CD4-positive, alpha-beta T cell (primary cell): ENCODE data around the gene MAP4K3. TPM values are rescaled to one million over a fixed set of nuclear protein-coding genes. Genes with fewer than 3 reads are reported as not detected.

ENCODE experiments used
- ATAC-seq: fragments of 200-7000 bp; cut with Tn5 transposase; one replicate; pipeline ENCODE4 v1.10.0; 2022; ENCODE audit warnings: mild to moderate bottlenecking; ENCODE audit not compliant: poor library complexity
- CTCF ChIA-PET: fragments of 350-600 bp; sonication (Branson Sonifier 250); formaldehyde crosslinking; loops from one replicate; lab custom pipeline; 2021; ENCODE audit warnings: antibody characterized with exemption, inconsistent platforms; lab: Charles Lee
- POLR2A ChIA-PET: fragments of 350-600 bp; sonication (Branson Sonifier 250); formaldehyde crosslinking; loops from one replicate; lab custom pipeline; 2021; ENCODE audit warnings: antibody characterized with exemption, inconsistent platforms; lab: Charles Lee
- DNase-seq, 14 experiments: peaks; one replicate each; pipeline ENCODE4 v3.0.0-alpha.2; 2013 to 2020; ENCODE audit warnings: mixed read lengths in 2 of 14
- H3K27ac ChIP-seq, 2 donors: one replicate each; pipeline versions ENCODE4 v1.5.1 to v1.7.0; 2013; ENCODE audit warnings: low read length in 2 of 2, low read depth in 1 of 2, mild to moderate bottlenecking in 1 of 2
- H3K27me3 ChIP-seq, 2 experiments: 1 replicate in 1 of 2; 2 replicates in 1 of 2; pipeline versions ENCODE4 v1.6.1 to v1.7.0; 2013; ENCODE audit warnings: low read length in 2 of 2, control low read depth in 1 of 2, mild to moderate bottlenecking in 1 of 2, moderate library complexity in 1 of 2; ENCODE audit not compliant: insufficient read depth in 2 of 2, control insufficient read depth in 1 of 2
- H3K36me3 ChIP-seq: one replicate; pipeline ENCODE4 v1.6.1; 2013; ENCODE audit warnings: low read length, control low read depth; ENCODE audit not compliant: insufficient read depth
- H3K4me1 ChIP-seq: one replicate; pipeline ENCODE4 v1.6.1; 2013; ENCODE audit warnings: low read length, control low read depth; ENCODE audit not compliant: insufficient read depth
- H3K4me3 ChIP-seq: one replicate; pipeline ENCODE4 v1.5.1; 2013; ENCODE audit warnings: mild to moderate bottlenecking, low read length, moderate library complexity
- H3K9me3 ChIP-seq, 2 experiments: 1 replicate in 1 of 2; 2 replicates in 1 of 2; pipeline versions ENCODE4 v1.6.1 to v1.7.0; 2013; ENCODE audit warnings: low read length in 2 of 2, mild to moderate bottlenecking in 2 of 2, control low read depth in 1 of 2, moderate library complexity in 1 of 2; ENCODE audit not compliant: control insufficient read depth in 1 of 2, insufficient read depth in 1 of 2
- H3K27ac Mint-ChIP-seq: one replicate; pipeline ENCODE4 v1.8.0; 2020; ENCODE audit warnings: mixed read lengths
- H3K27me3 Mint-ChIP-seq: one replicate; pipeline ENCODE4 v1.8.0; 2021; ENCODE audit warnings: mixed read lengths
- H3K36me3 Mint-ChIP-seq: one replicate; pipeline ENCODE4 v1.8.0; 2021; ENCODE audit warnings: low read depth, mixed read lengths
- H3K4me1 Mint-ChIP-seq: one replicate; pipeline ENCODE4 v1.8.0; 2021; ENCODE audit warnings: low read depth, mixed read lengths
- H3K4me3 Mint-ChIP-seq: one replicate; pipeline ENCODE4 v1.8.0; 2020; ENCODE audit warnings: mild to moderate bottlenecking, mixed read lengths
- H3K9me3 Mint-ChIP-seq: one replicate; pipeline ENCODE4 v1.8.0; 2020; ENCODE audit warnings: mixed read lengths
- intact Hi-C, 2 experiments: fragments of 100-400 bp; cut with DNase I in 1 of 2; cut with micrococcal nuclease in 1 of 2; formaldehyde crosslinking; loops; one replicate each; pipeline versions ENCODE4 v1.15.1 to v1.9.0; 2023 to 2025; cut with DNase I, micrococcal nuclease
- total RNA-seq, 174 experiments: library from RNA in 2 of 174; stranded (reverse) in 2 of 174; gene quantifications; one replicate each; pipeline ENCODE4 v1.2.3 and lab custom pipeline; 2021 to 2026
- TF ChIP-seq, protein P1 (sequence below): fragments of 200-600 bp; IDR thresholded peaks from one replicate; pipeline ENCODE4 v1.8.0; 2022; ENCODE audit warnings: antibody characterized with exemption, mild to moderate bottlenecking

The MAP4K3 gene
- total RNA-seq, 2 experiments from 2014 or later = 18.4 to 22.5 TPM

DNA sequence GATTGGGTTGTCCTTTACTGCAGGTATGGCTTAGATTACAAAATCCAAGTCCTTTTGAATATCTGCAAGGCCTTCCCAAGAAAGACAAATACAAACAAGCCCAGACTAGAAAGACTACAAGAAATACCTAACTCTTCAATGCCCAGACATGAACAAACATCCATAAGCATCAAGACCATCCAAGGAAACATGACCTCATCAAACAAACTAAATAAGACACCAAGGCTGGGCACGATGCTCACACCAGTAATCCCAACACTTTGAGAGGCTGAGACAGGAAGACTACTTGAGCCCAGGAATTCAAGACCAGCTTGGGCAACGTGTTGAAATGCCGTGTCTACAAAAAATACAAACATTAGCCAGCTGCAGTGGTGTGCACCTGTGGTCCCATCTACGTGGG, 31.7 kb downstream of the MAP4K3 start:
- Mint-ChIP-seq H3K4me3 (no peak overlapping the region), H3K27me3 (no peaks in the 10 kb centered on the region), H3K4me1 (peaks cover 89% of the 10 kb centered on the region), H3K36me3 (no peaks in the 10 kb centered on the region), H3K27ac (no peak overlapping the region), H3K9me3 (no peaks in the 10 kb centered on the region)
- no peaks in the 10 kb centered on the region for H3K9me3 ChIP-seq
- TF ChIP-seq, protein P1, sequence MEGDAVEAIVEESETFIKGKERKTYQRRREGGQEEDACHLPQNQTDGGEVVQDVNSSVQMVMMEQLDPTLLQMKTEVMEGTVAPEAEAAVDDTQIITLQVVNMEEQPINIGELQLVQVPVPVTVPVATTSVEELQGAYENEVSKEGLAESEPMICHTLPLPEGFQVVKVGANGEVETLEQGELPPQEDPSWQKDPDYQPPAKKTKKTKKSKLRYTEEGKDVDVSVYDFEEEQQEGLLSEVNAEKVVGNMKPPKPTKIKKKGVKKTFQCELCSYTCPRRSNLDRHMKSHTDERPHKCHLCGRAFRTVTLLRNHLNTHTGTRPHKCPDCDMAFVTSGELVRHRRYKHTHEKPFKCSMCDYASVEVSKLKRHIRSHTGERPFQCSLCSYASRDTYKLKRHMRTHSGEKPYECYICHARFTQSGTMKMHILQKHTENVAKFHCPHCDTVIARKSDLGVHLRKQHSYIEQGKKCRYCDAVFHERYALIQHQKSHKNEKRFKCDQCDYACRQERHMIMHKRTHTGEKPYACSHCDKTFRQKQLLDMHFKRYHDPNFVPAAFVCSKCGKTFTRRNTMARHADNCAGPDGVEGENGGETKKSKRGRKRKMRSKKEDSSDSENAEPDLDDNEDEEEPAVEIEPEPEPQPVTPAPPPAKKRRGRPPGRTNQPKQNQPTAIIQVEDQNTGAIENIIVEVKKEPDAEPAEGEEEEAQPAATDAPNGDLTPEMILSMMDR = no peak
- peaks cover 22% of the 10 kb centered on the region for H3K4me1 ChIP-seq
- H3K27ac ChIP-seq = no peak overlapping the region
- POLR2A ChIA-PET = no interaction called here
- ATAC-seq (no peak), DNase-seq (no peak)
- CTCF ChIA-PET = no interaction called here
- no peaks in the 10 kb centered on the region for H3K36me3 ChIP-seq
- no peaks in the 10 kb centered on the region for H3K27me3 ChIP-seq
- intact Hi-C loops = no loop called here
- no peak overlapping the region for H3K4me3 ChIP-seq

DNA sequence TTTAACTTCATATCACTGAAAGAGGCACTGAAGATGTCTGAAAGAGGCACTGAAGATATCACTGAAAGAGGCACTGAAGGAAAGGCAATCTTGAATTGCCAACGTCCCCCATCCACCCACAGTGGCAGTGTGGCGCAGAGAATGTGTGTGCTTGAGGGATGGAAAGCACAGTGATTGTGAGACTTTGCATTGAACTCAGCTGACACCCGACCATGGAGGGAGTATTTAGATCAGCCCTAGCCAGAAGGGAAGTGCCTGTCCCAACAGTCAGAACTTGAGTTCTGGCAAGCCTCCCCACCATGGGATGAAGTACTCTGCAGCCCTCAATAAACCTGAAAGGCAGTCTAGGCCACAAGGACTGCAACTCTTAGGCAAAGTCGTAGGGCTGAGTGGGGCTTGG, 33.8 kb downstream of the MAP4K3 start:
- H3K4me1 ChIP-seq = peaks cover 20% of the 10 kb centered on the region
- H3K4me1 Mint-ChIP-seq = peaks cover 84% of the 10 kb centered on the region
- H3K36me3 Mint-ChIP-seq = no peaks in the 10 kb centered on the region
- no peak overlapping the region for H3K4me3 ChIP-seq
- TF ChIP-seq, protein P1 = no peak
- CTCF ChIA-PET = no interaction called here
- intact Hi-C loops = no loop called here
- no peaks in the 10 kb centered on the region for H3K36me3 ChIP-seq
- no peak overlapping the region for H3K4me3 Mint-ChIP-seq
- H3K27me3 ChIP-seq = no peaks in the 10 kb centered on the region
- no peaks in the 10 kb centered on the region for H3K9me3 ChIP-seq
- no peak overlapping the region for H3K27ac Mint-ChIP-seq
- DNase-seq (peak in 1 of 14 experiments; percentile 3), ATAC-seq (no peak)
- no peaks in the 10 kb centered on the region for H3K27me3 Mint-ChIP-seq
- POLR2A ChIA-PET = no interaction called here
- H3K27ac ChIP-seq = no peak overlapping the region
- no peaks in the 10 kb centered on the region for H3K9me3 Mint-ChIP-seq

DNA sequence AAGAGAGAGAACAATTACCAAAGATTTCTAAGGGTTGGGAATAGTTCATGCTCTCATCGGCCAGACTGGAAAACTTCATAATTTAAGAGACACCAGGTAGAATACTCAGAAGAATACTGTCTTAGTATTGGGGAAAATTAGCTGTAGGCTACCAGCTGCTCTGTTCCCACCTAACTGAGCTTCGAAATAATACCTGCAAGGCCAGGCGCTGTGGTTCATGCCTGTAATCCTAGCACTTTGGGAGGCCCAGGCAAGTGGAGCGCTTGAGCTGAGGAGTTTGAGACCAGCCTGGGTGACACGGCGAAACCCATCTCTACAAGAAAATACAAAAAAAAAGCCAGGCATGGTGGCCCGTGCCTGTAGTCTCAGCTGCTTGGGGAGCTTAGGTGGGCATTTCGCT, 35.8 kb downstream of the MAP4K3 start:
- DNase-seq = no peak
- Histone ChIP-seq H3K27ac (no peak overlapping the region), H3K36me3 (no peaks in the 10 kb centered on the region), H3K4me3 (no peak overlapping the region), H3K9me3 (no peaks in the 10 kb centered on the region), H3K4me1 (peaks cover 20% of the 10 kb centered on the region), H3K27me3 (no peaks in the 10 kb centered on the region)
- CTCF ChIA-PET = no interaction called here
- H3K27me3 Mint-ChIP-seq = no peaks in the 10 kb centered on the region
- no peak for ATAC-seq
- TF ChIP-seq, protein P1 = no peak
- no peak overlapping the region for H3K27ac Mint-ChIP-seq
- POLR2A ChIA-PET = interaction anchor here (1.1 to 1.7 kb wide), 2 partner anchors 9 to 10 kb away, joined by 4 read pairs; no protein-coding TSS in a partner anchor
- H3K36me3 Mint-ChIP-seq = no peaks in the 10 kb centered on the region
- intact Hi-C loops = no loop called here
- H3K9me3 Mint-ChIP-seq = no peaks in the 10 kb centered on the region
- peaks cover 71% of the 10 kb centered on the region for H3K4me1 Mint-ChIP-seq
- H3K4me3 Mint-ChIP-seq = no peak overlapping the region
